NB4 (cell line): ENCODE data around the gene ICE2.

Source experiments
- DNase-seq: peaks from one replicate; pipeline ENCODE4 v3.0.0; 2010; ENCODE audit warnings: low read depth
- H3K4me3 ChIP-seq: one replicate; pipeline ENCODE4 v1.5.1; 2011; ENCODE audit warnings: mild to moderate bottlenecking, low read depth, low read length, moderate library complexity
- MYC ChIP-seq: IDR thresholded peaks from 2 replicates; pipeline ENCODE4 v1.6.1; 2011; ENCODE audit warnings: low read depth, low read length
- POLR2A ChIP-seq: IDR thresholded peaks from 2 replicates; pipeline ENCODE4 v1.6.1; 2011; ENCODE audit warnings: mild to moderate bottlenecking; ENCODE audit not compliant: insufficient read length; ENCODE audit errors: extremely low read depth
- TF ChIP-seq, protein P1 (sequence below): IDR thresholded peaks from one replicate; pipeline ENCODE4 v1.5.1; 2012; ENCODE audit warnings: low read depth, low read length
- TF ChIP-seq, protein P2 (sequence below): IDR thresholded peaks from 2 replicates; pipeline ENCODE4 v1.6.1; 2011; ENCODE audit warnings: low read depth, low read length

ICE2 gene

DNA sequence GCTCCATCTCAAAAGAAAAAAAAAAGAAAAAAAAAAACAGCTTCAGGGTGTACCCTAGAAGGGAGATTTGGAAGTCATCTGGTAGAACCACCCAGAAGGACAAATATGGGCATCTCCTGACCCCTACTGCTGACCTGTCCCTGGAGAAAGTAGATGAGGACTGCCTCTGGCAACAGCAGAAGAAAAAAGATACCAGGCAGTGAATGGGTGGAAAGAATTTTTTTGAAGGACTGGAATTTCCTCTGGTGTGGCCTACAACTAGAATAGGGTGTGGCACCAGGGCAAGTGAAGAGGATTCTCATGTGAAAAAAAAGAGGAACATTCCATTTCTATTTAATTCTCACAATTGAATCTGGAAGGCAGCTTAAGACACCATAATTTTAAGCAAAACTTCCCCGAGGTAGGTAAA is 84.2 kb downstream of the ICE2 start:
- TF ChIP-seq, protein P1, sequence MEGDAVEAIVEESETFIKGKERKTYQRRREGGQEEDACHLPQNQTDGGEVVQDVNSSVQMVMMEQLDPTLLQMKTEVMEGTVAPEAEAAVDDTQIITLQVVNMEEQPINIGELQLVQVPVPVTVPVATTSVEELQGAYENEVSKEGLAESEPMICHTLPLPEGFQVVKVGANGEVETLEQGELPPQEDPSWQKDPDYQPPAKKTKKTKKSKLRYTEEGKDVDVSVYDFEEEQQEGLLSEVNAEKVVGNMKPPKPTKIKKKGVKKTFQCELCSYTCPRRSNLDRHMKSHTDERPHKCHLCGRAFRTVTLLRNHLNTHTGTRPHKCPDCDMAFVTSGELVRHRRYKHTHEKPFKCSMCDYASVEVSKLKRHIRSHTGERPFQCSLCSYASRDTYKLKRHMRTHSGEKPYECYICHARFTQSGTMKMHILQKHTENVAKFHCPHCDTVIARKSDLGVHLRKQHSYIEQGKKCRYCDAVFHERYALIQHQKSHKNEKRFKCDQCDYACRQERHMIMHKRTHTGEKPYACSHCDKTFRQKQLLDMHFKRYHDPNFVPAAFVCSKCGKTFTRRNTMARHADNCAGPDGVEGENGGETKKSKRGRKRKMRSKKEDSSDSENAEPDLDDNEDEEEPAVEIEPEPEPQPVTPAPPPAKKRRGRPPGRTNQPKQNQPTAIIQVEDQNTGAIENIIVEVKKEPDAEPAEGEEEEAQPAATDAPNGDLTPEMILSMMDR: no peak
- TF ChIP-seq, protein P2, sequence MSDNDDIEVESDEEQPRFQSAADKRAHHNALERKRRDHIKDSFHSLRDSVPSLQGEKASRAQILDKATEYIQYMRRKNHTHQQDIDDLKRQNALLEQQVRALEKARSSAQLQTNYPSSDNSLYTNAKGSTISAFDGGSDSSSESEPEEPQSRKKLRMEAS: no peak
- TF ChIP-seq MYC (no peak), POLR2A (no peak)
- no peak for DNase-seq
- H3K4me3 ChIP-seq: no peak overlapping the region

DNA sequence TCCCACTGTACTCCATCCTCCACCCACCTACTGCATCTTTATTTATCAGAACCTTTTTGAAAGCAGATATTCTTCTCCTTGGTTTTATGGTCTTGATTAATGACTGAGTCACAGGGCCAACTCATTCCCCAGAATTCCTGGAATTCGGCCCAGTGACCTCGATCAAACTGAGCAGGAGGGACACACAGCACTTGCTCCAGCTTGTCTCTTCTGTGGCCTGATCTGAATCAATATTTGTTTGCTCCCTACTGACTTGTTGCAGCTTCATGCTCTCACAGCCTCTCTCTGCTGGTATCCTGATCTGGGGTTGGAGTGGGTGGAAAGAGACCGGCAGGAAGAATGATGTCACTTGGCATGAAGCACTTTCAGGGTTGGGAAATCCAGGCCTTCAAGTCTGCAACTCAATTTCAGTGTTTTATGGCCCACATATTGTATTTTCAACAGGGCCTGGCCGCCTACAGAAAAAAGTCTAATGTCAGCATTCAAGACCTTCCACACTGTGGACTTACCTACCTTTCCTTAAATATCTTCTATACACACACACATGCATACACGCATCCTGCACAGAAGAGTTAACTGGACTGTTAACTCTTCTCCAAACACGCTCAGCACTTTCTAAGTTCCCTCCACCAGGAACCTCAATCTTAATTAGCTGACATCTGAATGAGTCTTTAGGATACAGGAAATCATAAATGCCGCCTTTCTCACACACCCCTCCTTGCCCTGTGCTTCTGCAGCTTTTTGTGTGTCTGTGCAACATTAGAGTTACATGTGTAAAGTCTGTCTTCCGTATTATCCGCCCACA is 85.8 kb downstream of the ICE2 start:
- H3K4me3 ChIP-seq: no peak overlapping the region
- no peak for TF ChIP-seq POLR2A
- TF ChIP-seq, protein P1: no peak
- TF ChIP-seq, protein P2: no peak
- no peak for TF ChIP-seq MYC
- DNase-seq: peak; percentile 50

DNA sequence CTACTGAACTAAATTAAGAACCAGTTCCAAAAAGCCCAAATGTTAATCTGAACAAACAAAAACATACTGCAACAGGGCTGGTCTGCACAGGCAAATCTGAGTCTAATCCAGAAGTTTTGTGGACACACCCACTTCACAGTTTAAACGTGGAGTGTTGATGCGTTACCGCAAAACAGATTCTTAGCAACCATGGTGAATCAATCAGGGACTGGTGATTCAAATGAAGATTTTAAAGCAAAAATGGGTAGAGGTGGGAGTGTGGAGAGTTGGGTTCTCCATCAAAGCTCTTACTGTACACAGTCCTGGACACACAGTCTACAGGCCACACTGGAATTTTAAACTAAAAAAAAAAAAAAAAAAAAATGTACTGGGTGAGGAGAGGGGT is 86.3 kb downstream of the ICE2 start:
- TF ChIP-seq, protein P1: no peak
- TF ChIP-seq POLR2A (no peak), MYC (no peak)
- TF ChIP-seq, protein P2: no peak
- no peak for DNase-seq
- H3K4me3 ChIP-seq: no peak overlapping the region

DNA sequence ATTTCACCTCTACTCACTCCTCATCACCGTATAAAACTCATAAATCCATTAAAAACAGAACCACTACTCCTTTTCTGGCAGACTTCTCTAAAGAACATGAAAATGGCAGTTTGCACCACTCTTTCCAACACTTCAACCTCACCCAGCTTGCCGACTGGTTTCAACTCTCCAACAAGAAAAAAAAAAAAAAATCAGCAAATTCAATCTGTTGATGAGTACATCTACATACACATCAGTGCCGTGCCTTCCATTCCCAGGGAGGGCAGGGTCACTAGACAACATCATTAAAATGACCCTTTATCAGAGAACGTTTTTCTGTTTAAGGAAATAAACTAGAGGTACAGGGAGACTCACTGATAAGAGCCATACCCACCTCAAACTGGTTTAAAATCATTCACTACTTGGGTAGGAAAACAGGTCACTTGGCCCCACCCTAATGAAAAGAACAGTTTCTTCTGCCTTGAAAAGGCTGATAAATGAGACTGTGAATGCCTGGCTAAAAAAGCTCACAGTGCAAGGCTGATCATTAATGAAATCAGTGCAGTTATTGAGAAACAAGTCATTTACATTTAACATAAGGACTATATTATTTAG is 87.1 kb downstream of the ICE2 start:
- H3K4me3 ChIP-seq: no peak overlapping the region

DNA sequence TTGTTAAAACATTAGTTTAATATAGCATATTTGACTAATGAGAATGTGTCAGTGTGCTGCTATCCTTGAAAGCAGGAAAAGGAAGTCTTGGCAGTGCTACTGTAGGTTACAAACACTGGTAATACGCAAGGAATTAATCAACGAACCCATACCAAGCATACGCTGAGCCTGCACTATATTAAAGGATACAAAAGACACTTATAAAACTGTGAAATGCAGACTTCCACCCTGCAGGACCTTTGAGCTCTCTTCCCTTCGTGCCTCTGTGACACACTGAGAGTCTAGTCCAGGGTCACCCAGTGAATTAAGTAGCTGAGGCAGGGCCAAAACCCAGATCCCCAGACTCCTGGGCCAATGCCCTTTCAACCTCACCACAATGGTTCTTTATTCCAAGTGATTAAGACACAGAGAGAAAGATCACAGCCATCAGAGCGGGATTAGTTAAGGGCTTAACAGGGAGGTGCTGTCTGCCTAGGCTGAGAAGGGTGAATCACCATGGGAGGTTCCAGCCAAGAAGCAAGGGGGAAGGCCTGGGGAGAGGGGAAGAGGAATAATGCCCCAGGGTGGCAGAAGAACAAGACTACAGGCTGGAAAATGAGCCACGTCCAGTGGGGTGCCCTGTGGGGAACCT is 88.0 kb downstream of the ICE2 start:
- H3K4me3 ChIP-seq: no peak overlapping the region
- DNase-seq: peak; percentile 56
- TF ChIP-seq, protein P2: no peak
- TF ChIP-seq POLR2A: no peak

More for the DNA sequence above, 87.1 kb downstream of the ICE2 start:
- DNase-seq: no peak
- TF ChIP-seq, protein P1: no peak
- TF ChIP-seq MYC: no peak
- no peak for TF ChIP-seq POLR2A
- TF ChIP-seq, protein P2: no peak

DNA sequence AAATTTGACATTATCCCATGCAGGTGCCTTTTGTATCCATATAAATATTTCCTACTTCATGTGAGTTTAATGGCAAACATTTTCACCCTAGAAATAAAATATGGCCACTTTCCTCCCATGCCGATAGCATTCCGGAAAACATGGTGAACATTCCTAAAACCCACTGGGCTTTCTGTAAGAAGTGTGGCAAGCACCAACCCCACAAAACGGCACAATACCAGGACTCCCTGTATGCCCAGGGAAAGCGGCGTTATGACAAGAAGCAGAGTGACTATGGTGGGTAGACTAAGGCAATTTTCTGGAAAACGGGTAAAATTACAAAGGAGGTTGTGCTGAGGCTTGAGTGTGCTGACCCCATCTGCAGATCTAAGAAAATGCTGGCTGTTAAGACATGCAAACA is 88.7 kb downstream of the ICE2 start:
- no peak overlapping the region for H3K4me3 ChIP-seq
- DNase-seq: no peak
- TF ChIP-seq, protein P1: no peak
- TF ChIP-seq, protein P2: no peak
